NCI-H2029 (cell line): Measurements from ENCODE around the gene GET3.
A peak's percentile ranks its signal among the peaks of the same experiment; 100 is the strongest.
"Not testable (repeated sequence)": the region's sequence is repeated elsewhere in the genome, so short reads cannot be mapped to it uniquely, and the experiment has no call there.

ENCODE experiments used
- DNase-seq: peaks from one replicate; lab custom pipeline; 2025; lab: John Stamatoyannopoulos, UW

Gene GET3

GRCh38 chr19:12736995-12737834 lies at the start of gene GET3:
GET3 (plus strand) TSS chr19:12737497; CDS start chr19:12737506, 9 bp downstream.
- peak; percentile 100 for DNase-seq

- DNase-seq: no peak
Observed at GRCh38 chr19:12689012-12689411, 48.3 kb upstream of the GET3 start.

- DNase-seq: no peak
Observed at GRCh38 chr19:12689581-12690216, 47.6 kb upstream of the GET3 start.

GRCh38 chr19:12692960-12693359 lies 44.3 kb upstream of the GET3 start:
- no peak for DNase-seq

- DNase-seq: no peak
Observed at GRCh38 chr19:12694641-12695040, 42.7 kb upstream of the GET3 start.

GRCh38 chr19:12695096-12695495 lies 42.2 kb upstream of the GET3 start:
- no peak for DNase-seq

GRCh38 chr19:12695514-12695913 lies 41.8 kb upstream of the GET3 start:
- no peak for DNase-seq

- DNase-seq: no peak
Observed at GRCh38 chr19:12695997-12696365, 41.3 kb upstream of the GET3 start.

- DNase-seq: peak; percentile 82
Observed at GRCh38 chr19:12696366-12697335, 40.6 kb upstream of the GET3 start, which contains the start of gene FBXW9. FBXW9 (minus strand) TSS chr19:12696631; CDS start chr19:12696581, 50 bp downstream.

GRCh38 chr19:12697425-12697824 lies 39.9 kb upstream of the GET3 start:
- not testable (repeated sequence) for DNase-seq

- DNase-seq: no peak
Observed at GRCh38 chr19:12698138-12698537, 39.2 kb upstream of the GET3 start.

- no peak for DNase-seq
Observed at GRCh38 chr19:12701596-12702282, 35.6 kb upstream of the GET3 start.

- peak; percentile 43 for DNase-seq
Observed at GRCh38 chr19:12703046-12703445, 34.3 kb upstream of the GET3 start.

- DNase-seq: no peak
Observed at GRCh38 chr19:12705169-12705568, 32.1 kb upstream of the GET3 start.

- DNase-seq: no peak
Observed at GRCh38 chr19:12705654-12706331, 31.5 kb upstream of the GET3 start.

GRCh38 chr19:12706332-12706718 lies 31.0 kb upstream of the GET3 start:
- DNase-seq: no peak

GRCh38 chr19:12708641-12709040 lies 28.7 kb upstream of the GET3 start:
- DNase-seq: no peak

- no peak for DNase-seq
Observed at GRCh38 chr19:12711187-12711586, 26.1 kb upstream of the GET3 start.

GRCh38 chr19:12712077-12712476 lies 25.2 kb upstream of the GET3 start:
- DNase-seq: not testable (repeated sequence)

- DNase-seq: not testable (repeated sequence)
Observed at GRCh38 chr19:12713304-12713703, 24.0 kb upstream of the GET3 start.

- DNase-seq: no peak
Observed at GRCh38 chr19:12715102-12715501, 22.2 kb upstream of the GET3 start.
